Activated CD4-positive, alpha-beta T cell treated with anti-CD3 and anti-CD28 coated beads, Interleukin-2, Interleukin-6, amounts not matched to agents 100 ng/mL and 50 ng/mL, durations not matched to agents 16 hours and 8 hours (primary cell): ENCODE data around the gene CBY1.
"Not testable (repeated sequence)": the region's sequence is repeated elsewhere in the genome, so short reads cannot be mapped to it uniquely, and the experiment has no call there.

Experiments used
- DNase-seq: peaks from one replicate; pipeline ENCODE4 v3.0.0-alpha.2; 2020

CBY1 gene

DNA sequence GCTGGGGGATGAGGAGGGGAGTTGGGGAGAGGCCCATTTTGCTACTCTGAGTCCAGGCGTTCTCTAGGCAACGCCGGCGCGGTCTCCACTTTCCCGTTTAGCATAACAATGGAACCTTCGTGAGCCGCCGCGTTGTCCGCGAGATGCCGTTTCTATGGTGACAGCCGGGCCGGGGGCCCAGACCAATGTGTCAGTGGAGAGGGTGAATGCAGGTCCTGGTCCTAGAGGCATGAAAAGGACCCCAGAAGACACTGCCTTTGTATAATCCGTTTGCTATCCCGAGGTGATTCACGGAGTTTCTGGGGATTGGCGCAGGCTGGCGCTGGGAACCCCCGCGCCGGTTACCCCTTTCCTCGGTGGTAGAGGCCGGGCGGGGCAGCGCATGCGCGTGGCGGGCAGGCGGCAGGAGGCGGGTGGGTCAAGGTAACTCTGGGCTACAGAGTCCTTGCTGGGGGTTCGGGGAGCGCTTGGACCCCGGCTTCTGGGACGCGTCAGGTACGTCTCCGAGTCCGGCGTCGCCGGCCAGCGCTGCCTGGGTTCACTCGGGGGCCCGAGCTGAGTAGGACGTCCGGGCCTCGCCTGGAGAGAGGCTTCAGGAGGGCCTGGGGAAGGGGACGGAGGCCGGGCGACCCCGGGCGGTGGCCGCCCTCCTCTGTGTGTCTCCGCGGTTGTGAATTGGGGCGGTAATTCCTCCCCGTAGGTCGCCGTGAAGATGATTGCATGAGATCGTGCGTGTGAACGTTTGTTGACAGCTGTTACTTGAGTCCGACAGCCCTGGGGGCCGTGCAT is at the start of gene CBY1, which contains the start of gene FAM227A:
Gene CBY1 (plus strand): TSS at position 383 of the 789 bp plus-strand sequence. CDS start 11,417 bp downstream, outside the sequence.
Gene FAM227A (minus strand): TSS at position 137 of the 789 bp plus-strand sequence. CDS start 6,224 bp downstream, outside the sequence.
- peak; percentile 89 for DNase-seq

DNA sequence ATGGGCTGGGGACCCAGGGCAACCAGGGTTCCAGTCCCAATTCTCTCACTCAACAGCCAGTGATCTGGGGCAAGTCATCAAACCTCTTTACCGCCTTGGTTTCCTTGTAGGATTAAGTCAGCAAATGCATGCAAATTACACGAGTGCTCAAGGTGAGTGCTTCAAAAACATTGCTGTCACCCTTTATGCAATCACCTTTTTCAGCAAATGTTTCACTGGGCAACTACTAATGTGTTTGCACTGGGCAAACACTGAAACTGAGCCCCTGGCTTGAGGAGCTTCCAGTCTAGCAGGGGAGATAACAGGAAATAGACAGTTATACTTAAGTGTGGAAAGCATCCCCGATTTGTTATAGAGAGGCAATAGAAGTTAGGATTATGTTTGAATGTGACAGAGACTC is 48.8 kb upstream of the CBY1 start:
- no peak for DNase-seq

DNA sequence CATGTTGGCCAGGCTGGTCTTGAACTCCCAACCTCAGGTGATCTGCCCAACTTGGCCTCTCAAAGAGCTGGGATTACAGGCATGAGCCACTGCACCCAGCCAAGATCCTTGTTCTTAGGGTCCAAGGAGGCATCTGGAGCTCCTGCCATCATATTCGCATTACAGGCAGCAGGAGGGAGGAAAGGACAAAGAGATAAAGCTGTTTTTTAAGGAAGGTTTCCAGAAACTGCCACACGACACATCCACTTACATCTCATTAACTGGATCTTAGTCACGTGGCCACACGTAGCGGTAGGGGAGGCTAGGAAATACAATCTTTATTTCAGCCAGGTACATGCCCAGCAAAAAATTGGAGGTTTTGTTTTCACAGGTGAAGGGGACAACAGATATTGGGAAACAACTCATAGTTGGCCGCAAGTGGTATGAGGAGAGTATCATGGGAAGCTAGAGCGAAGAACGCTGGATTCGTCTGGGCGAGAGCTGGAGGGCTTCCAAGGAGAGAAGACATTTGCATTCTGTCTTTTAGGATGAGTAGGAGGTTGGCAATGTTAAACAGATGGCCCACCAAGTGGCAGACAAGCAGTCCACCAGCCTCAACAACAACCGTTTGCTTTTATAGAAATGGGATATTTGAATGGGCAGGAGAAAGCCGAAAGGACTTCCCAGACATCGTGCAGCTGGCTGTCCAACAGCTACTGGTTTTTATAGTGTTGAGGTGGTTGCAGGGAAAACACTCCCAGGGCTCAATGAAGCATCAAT is 47.3 kb upstream of the CBY1 start:
- no peak for DNase-seq

DNA sequence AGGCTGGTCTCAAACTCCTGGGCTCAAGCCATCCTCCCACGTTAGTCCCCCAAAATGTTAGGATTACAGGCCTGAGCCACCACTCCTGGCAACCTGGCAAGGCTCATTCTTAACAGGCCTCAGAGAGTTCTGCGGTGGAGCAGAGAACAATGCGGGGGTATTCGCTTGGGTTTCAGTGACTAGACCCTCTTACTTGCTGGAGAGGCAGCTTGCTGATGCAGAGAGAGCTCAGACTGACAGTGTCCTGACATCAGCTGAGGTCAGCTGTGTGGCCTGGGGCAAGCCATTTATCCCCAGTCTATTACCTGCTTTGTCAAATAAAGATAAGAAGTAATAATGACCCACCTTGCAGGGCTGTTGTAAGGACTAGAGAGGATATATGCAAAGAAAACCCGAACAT is 46.2 kb upstream of the CBY1 start:
- no peak for DNase-seq

DNA sequence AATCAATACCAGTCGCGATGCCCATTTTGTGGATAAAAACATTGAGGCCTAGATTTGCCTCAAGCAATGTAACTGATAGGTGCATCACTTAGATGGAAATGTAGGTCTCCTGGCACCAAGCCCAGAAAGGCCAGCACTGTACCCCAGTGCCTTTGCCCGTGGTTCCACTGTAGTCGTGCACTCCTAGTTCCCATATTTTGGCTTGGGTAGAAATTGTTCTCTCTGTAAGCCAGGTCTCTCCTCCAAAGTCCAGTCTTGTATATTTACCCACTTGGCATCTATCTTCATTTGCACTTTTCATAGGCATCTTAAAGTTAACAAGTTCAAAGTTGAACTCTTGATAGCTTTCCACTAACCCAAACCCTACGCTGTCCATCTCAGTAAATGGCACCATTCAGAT is 44.9 kb upstream of the CBY1 start:
- no peak for DNase-seq

DNA sequence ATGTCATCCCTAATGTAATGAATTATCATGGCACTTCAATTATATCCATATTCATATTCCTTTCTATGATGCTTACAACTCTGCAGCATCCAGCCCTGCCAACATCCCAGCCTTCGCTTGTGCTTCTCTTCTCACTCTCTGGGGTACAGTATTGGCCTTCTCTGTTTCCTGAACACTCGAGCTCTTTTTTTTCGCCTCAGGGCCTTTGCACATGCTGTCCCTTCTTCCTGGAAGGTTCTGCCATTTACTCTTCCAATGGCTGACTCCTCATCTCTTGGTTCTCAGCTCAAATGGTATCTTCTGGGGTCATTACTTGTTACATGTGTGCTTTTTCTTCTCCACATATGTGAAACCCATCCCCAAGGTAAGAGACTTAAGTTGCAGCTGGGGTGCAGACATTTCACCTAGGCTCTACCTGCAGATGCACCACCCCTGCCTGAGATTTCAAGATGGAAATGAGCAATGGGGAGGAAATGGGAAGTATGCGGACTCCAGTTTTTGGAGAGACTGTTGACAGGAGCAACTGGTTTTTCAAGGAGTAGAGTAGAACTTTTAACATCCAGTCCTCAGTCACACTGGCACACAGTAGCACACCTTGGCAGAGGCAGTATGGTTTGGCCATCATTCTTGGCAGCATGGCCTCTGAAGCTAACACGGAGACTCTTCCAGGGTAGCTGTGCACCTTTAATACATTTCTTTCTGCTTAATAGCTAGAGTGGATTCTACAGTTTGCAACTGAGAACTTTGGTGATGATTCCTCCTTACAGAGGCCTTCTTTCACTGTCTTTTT is 44.0 kb upstream of the CBY1 start:
- no peak for DNase-seq

DNA sequence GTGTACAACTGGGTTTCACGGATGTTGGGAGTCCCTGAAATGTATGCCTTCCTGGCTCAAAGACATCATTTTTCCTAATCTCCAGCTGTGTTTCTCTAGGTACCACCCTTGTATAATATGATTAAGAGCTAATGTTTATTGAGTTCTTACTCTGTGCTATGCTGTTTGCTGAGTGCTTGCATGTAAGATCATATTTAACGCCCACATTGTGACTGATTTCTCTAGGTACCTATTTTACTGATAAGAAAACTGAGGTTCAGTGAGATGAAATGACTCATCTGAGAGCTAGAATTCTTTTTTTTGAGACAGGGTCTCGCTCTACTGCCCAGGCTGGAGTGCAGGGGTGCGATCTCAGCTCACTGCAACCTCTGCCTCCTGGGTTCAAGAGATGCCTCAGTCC is 42.9 kb upstream of the CBY1 start:
- peak; percentile 17 for DNase-seq

DNA sequence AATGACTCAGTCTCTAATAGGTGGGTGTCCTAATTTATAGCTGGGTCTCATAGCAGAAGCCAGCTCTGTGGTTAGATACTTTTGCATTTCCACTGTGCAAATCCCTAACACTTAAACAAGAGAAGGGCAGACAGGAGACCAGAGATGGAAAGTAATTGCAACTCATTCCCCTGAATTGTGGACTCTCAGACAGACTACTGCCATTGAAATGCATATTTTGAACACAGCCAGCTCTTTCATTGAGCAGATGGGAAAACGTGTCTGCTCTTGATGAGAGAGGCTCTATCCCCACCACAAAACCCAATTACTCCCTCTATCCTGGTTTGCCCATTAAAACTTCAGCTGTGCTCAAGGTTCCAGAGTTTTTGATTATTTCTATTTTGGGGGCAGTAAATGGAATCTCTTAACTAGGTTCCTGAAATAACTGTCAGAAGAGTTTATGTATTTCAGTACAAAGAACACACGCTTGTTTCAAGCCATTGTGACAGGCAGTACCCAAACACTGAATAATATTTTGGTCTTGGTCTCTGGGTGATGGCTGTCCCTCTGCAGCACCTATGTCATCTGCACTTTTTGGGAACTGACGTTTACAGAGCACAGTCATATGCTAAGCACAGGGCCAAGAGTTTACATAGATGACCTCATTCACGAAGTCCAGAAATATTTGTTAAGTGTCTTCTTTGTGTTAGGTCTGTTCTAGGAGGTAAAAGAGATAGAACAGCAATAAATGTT is 41.9 kb upstream of the CBY1 start:
- DNase-seq: no peak

DNA sequence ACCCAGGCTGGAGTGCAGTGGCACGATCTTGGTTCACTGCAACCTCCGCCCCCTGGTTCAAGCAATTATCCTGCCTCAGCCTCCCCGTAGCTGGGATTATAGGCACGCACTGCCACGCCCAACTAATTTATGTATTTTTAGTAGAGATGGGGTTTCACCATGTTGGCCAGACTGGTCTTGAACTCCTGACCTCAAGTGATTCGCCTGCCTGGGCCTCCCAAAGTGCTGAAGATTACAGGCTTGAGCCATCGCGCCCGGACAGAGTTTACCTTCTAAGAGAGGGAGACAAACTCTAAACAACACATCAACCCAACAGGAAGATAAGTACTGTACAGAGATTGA is 41.4 kb upstream of the CBY1 start:
- DNase-seq: not testable (repeated sequence)

DNA sequence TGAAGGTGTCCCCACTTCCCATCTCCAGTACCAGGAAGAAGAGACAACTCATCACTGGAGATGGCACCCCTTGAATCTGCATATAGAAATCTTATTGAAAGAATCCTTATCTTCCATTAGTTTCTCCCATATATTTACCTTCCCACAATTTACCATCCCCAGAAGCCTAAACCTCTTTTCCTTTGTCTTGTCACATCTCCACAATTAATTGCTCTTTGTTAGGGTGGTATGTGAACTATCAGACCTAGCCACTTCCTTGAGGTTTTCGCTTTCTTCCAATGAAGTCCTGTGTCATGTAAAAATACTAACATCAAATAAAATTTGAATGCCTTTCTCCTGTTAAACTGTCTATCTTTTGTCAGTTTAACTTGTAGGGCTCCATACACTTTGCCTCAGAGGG is 38.2 kb upstream of the CBY1 start:
- DNase-seq: no peak

DNA sequence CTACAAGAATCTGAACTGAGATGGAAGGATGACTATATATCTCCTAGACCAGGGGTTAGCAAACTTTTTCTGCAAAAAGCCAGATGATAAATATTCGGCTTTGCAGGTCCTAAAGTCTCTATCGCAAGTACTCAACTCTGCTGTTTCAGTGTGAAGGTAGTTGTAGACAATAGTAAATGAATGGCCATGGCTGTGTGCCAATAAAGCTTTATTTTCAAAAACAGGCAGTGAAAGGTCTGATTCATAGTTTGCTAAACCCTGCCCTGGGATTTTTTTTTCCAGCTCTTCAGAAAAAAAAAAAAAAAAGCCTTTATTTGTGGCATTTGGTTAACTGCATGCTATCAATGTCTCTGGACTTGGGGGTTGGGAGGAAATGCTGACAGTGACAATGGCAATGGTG is 37.8 kb upstream of the CBY1 start:
- no peak for DNase-seq

DNA sequence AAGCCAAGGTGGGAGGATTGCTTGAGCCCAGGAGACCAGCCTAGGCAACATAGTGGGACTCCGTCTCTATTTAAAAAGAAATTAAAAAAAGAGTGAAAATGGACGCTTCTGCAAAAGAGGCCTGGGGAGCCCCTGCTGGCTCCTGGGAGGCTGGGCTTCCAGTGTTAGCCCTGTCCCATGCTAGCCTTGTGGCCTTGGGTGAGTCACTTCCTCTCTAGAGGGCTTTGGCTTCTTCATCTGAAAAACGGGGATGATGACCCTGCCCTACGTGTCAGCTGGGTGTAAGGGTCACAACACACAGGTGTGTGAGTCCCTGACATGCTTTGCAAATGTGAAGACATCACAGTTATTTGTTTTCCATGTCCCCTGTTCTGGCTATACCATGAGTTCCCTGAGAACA is 33.1 kb upstream of the CBY1 start:
- DNase-seq: no peak

DNA sequence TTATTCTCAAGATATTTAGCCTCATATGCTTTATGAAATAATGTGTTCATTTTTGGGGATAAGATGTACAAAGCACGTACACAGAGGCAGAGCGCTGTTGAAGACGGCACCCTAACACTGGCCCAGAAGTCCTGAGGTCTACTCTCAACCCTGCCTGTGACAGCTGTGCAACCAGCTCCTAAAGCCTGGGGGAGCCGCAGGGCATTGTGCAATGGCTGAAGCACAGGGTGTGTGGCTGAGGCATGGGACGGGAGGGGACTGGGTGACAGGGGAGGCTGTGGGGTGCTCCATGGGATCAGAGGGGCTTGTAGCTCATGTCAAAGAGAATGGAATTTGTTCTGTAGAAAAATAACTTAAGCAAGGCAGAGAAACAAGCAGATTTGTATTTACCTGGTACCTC is 28.0 kb upstream of the CBY1 start:
- DNase-seq: no peak

DNA sequence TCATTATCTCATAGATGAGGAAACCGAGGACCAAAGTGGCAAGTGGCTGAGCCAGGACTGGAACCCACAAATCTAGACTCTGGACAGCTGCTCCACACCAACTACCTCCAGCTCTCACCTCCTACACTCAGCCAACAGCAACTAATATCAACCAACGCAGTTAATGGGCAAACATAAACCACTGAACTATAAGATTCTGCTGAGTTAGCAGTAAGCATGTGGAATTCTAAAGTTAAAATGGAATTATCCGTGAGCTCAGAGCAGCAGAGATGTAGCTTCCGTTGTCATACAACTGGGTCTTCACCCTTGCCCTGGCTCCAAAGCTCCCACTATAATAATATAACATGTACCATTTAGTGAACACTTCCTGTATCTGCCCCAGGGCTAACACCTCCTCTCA is 27.3 kb upstream of the CBY1 start:
- DNase-seq: no peak

DNA sequence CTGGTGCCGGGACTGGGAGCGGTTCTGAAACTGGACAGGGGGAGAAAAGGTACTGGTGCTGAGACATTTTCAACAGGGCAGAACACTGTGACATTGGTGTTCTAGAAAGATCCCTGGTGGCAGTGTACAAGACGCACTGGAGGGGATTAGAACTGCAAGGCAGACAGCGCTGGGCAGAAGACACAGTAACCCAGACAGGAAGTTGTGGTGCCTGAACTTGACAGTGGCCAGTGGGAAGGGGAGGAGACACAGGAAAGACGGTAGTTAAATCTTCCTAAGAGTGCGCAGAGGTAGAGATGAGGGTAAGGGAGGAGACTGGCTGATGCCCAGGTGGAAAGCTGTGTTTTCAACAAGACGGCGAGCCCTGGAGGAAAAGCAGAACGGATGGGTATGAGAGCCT is 24.7 kb upstream of the CBY1 start:
- DNase-seq: peak; percentile 12

DNA sequence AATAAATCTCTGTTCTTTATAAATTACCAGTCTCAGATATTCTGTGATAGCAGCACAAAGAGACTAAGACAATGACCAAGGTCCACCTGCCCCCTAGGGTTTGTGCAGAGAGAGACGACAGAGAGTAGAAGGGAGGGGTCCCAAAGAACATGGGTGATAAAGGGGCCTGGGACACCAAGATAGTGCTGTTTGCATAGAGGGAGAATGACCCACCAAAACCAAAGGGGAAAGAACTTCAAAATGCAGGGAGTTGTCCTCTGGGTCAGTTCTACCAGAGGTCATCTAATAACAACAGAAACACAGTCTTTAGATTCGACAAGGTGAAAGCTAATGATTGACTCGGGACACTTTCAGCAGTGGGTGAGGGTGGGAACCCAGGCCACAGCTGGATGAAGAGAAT is 23.9 kb upstream of the CBY1 start:
- DNase-seq: no peak

DNA sequence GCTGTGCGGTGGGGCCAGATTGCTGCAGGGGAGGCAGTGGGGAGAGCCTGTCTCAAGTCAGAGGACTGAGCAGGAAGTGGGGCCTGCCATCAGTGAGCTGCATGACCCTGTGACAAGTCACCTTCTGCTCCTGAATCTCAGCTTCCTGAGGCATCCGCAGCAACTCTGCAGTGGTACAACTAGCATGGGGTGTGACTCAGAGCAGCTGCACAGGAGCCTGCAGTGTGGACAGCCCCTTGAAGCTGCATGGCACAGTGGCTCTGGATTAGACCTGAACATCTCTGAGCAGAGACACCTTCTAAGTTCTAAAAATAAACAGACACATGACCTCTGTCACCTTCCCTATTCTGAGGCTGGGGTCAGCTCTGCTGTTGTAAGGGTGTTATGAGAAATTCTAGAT is 18.2 kb upstream of the CBY1 start:
- no peak for DNase-seq

DNA sequence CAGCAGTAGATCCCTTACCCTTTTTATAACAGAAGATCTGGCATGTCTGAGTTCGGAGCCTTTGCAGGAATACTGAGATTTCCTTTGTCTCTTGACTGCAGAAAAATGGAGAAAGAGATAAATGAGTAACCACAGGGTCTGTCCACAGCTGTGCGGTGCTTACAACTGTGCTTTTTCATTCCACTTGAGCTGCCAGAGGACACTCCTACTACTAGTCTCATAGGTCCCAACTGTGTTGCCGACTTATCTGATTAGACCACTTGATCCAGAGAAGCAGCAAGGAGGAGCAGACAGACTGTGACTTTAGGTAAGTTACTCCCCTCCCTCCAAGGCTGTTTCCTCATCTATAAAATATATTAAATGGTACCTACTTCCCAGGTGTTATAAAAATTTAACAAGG is 17.7 kb upstream of the CBY1 start:
- DNase-seq: no peak

DNA sequence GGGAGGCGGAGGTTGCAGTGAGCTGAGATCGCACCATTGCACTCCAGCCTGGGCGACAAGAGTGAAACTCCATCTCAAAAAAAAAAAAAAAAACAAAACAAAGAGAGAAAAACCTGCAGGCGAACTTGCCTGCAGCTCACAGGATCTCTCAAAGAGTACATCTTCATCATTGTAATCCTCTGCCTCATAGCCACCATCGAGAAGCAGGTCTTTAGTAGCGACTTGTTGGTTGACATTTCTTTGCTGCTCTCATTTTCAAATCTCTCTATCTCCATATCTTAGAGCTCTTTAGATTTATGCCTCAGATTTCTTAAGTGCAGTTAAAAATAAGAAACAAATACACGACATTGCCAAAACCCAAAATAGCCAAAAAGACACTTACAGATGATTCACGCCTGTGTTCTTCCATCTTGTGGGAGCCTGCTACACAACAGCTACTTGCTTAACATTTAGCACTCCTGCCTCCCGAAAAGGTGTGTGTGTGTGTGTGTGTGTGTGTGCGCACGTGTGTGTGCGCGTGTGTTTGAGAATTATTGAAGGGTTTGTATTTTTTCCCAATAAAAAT is 14.9 kb upstream of the CBY1 start:
- DNase-seq: no peak

DNA sequence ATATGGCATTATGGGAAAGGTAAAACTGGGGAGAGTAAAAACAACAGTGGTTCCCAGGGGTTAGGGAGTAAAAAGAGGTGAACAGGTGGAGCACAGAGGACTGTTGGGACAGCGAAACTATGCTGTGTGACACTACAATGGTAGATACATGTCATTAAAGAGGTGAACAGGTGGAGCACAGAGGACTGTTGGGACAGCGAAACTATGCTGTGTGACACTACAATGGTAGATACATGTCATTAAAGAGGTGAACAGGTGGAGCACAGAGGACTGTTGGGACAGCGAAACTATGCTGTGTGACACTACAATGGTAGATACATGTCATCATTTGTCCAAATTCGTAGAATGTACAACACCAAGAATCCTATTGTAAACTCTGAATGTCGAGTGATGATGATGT is 12.2 kb upstream of the CBY1 start:
- not testable (repeated sequence) for DNase-seq

DNA sequence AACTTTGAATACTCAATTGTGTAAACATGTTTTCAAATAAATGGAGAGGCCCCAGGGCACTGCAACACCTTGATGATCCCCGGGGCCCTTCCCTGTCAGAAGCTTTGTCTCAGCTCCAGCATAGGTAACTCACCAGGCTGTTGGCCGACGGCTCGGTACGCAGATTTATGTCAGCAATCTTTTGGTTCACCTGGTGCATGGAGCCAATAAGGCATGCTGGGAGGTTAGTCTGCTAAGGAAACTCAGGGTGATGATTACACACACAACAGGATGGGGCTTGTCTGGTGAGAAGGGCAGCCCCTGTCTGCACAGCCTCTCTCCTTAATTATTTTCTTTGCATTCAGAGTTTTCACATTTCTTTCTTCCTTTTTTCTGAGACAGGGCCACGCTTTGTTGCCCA is 11.0 kb upstream of the CBY1 start:
- no peak for DNase-seq

DNA sequence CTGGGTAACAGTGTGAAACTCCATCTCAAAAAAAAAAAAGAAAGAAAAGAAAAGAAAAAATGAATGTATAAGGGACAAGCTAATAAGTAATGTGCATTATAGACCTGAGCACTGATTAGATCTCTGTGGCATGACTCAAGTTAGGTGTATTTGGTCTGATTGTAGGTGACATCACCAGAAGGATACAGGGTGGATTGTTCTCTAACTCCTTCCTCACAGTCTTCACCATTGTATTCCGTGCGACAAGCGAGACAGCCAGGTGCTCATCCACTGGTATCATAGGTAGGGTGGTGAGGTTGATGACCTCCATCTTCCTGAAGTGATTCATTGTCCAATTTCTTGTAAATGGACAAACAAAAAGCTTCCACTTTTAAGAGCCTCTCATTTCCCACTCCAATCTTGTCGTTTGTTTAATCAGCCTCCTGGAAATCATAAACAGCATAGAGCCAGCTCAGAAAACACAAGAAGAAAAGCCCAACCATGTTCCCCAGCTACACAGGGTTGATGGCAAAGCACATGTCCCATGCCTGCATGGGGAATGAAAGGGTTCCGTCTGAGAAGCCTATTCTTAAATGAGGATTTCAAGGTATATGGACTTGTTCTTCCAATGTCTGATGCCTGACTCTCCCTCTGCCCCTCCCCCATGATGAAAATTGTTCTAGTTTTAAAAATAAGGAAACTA is 6.5 kb upstream of the CBY1 start:
- no peak for DNase-seq
